Fibroblast of skin of right quadriceps (primary cell): Measurements from ENCODE around the gene PNMA8A.

ENCODE experiments used
- DNase-seq: peaks from one replicate; pipeline ENCODE4 v3.0.0-alpha.2; 2013

Gene PNMA8A

GRCh38 chr19:46426506-46427162 is 44.7 kb downstream of the PNMA8A start:
- DNase-seq: peak; percentile 76

GRCh38 chr19:46426035-46426505 is 45.3 kb downstream of the PNMA8A start:
- peak; percentile 54 for DNase-seq

GRCh38 chr19:46423188-46423587 is 48.2 kb downstream of the PNMA8A start:
- no peak for DNase-seq

- DNase-seq: no peak
Measured at GRCh38 chr19:46422344-46422743, 49.0 kb downstream of the PNMA8A start.

- no peak for DNase-seq
Measured at GRCh38 chr19:46420056-46420455, 51.3 kb downstream of the PNMA8A start.
